ENCODE measurements around the gene MAMLD1.

GRCh38 chrX:150436195-150436594, 73.1 kb downstream of the MAMLD1 start:
- TF ChIP-seq CTCF (conservative IDR thresholded peaks at IDR 0.05) (no peak), ZFX (IDR thresholded peaks at IDR 0.05) (no peak)
